Rectal smooth muscle tissue (tissue), 1 donor: ENCODE data around the gene KREMEN1.

Source experiments
- H3K27ac ChIP-seq: one replicate; pipeline ENCODE4 v1.7.0; 2013; ENCODE audit warnings: low read depth, low read length, inconsistent platforms
- H3K27me3 ChIP-seq: one replicate; pipeline ENCODE4 v1.7.0; 2013; ENCODE audit warnings: low read length; ENCODE audit not compliant: control insufficient read depth, insufficient read depth
- H3K36me3 ChIP-seq: one replicate; pipeline ENCODE4 v1.7.0; 2013; ENCODE audit warnings: low read length; ENCODE audit not compliant: control insufficient read depth, insufficient read depth
- H3K4me1 ChIP-seq: one replicate; pipeline ENCODE4 v1.7.0; 2013; ENCODE audit warnings: low read length; ENCODE audit not compliant: control insufficient read depth, insufficient read depth
- H3K4me3 ChIP-seq: one replicate; pipeline ENCODE4 v1.7.0; 2013; ENCODE audit warnings: low read length
- H3K9ac ChIP-seq: one replicate; pipeline ENCODE4 v1.7.0; 2013; ENCODE audit warnings: low read length

KREMEN1 gene

DNA sequence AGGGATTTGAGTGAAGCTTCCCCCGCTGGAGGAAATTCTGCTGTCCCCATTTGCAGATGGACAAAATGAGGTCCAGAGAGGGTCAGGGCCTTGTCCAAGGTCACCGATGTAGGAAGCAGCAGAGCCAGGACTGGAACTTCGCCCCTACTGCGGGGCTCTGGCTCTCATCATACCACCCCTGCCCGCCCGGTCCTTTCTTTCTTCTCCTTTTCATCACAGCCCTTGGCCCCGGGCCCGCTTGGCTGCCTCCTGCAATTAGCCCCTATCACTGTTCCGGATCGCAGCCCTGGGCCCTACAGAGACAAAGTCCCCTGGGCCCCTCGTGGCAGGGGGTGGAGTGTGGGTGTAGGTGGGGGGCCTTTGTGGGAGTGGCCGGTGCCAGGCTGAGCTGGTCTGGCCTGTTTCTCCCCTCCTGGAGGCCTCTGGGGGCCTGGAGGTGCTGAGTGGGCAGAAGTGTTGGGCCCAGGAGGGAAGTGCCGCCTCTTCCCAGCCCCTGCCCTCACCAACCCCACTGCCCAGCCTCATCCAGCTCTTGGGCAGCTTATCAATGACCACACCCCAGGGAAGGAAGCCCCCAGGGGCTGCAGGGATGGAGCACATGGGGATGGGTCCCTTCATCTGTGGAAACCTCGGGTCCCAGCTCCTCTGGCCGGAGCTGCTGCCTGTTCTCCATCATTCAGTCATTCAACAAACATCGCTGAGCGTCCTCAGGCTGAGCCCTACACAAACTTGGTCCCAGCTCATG, 136.2 kb downstream of the KREMEN1 start:
- H3K36me3 ChIP-seq, result no peaks in the 10 kb centered on the region
- no peak overlapping the region for H3K4me3 ChIP-seq
- H3K4me1 ChIP-seq, result no peaks in the 10 kb centered on the region
- H3K9ac ChIP-seq, result no peak overlapping the region
- peaks cover 3% of the 10 kb centered on the region for H3K27me3 ChIP-seq
- no peak overlapping the region for H3K27ac ChIP-seq

GRCh38 chr22:29209624-29209929, 136.7 kb downstream of the KREMEN1 start:
- no peak overlapping the region for H3K4me3 ChIP-seq
- no peaks in the 10 kb centered on the region for H3K4me1 ChIP-seq
- no peak overlapping the region for H3K27ac ChIP-seq
- H3K27me3 ChIP-seq, result peaks cover 3% of the 10 kb centered on the region
- H3K36me3 ChIP-seq, result no peaks in the 10 kb centered on the region
- H3K9ac ChIP-seq, result no peak overlapping the region

GRCh38 chr22:29211066-29211465, 138.2 kb downstream of the KREMEN1 start:
- no peak overlapping the region for H3K4me3 ChIP-seq
- H3K36me3 ChIP-seq, result no peaks in the 10 kb centered on the region
- no peaks in the 10 kb centered on the region for H3K27me3 ChIP-seq
- H3K27ac ChIP-seq, result no peak overlapping the region
- no peaks in the 10 kb centered on the region for H3K4me1 ChIP-seq
- H3K9ac ChIP-seq, result no peak overlapping the region

DNA sequence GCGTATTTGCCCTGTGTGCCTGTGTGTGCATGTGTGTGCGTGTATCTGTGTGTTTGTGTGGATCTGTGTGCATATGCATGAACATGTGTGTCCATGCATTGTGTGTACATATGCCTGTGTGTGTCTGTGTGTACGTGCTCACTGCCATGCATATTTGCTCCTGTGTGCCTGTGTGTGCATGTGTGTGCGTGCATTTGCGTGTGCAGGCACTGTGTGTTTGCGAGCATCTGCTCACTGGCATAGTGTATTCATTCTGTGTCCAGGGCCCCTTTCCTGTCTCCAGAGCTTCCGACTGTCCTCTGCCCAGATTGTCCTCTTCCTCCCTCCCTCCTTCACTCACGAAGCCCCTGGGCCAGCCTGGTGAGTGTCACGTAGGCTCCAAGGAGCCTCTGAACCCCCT, 138.6 kb downstream of the KREMEN1 start:
- Histone ChIP-seq H3K36me3 (no peaks in the 10 kb centered on the region), H3K9ac (no peak overlapping the region), H3K27ac (no peak overlapping the region), H3K4me3 (no peak overlapping the region), H3K4me1 (no peaks in the 10 kb centered on the region), H3K27me3 (no peaks in the 10 kb centered on the region)

- Histone ChIP-seq H3K4me3 (no peak overlapping the region), H3K36me3 (no peaks in the 10 kb centered on the region), H3K4me1 (no peaks in the 10 kb centered on the region), H3K9ac (no peak overlapping the region), H3K27ac (no peak overlapping the region), H3K27me3 (no peaks in the 10 kb centered on the region)
These were observed 139.9 kb downstream of the KREMEN1 start for GRCh38 chr22:29212743-29213142.

GRCh38 chr22:29213493-29213892, 140.7 kb downstream of the KREMEN1 start:
- Histone ChIP-seq H3K4me3 (no peak overlapping the region), H3K27ac (no peak overlapping the region), H3K9ac (no peak overlapping the region), H3K27me3 (no peaks in the 10 kb centered on the region), H3K4me1 (no peaks in the 10 kb centered on the region), H3K36me3 (no peaks in the 10 kb centered on the region)

DNA sequence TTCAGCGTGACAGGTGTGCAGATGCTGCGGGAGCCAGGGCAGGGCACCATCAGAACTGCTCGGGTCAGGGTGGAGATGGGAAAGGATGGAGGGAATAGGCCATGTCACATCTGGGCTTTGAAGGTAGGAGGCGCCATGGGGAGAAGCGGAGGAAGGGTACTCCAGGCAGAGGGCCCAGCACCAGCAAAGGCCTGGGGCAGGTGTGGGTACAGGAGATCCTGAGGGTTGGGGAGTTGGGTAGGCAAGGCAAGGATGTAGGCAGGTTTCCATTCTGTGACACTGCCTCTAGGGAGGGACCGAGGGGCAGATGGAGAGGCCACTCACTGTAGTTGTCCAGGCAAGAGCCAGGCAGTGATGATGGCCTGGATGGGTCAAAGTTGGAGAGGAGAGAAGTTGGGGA, 141.4 kb downstream of the KREMEN1 start:
- H3K27ac ChIP-seq, result no peak overlapping the region
- no peaks in the 10 kb centered on the region for H3K4me1 ChIP-seq
- H3K9ac ChIP-seq, result no peak overlapping the region
- no peak overlapping the region for H3K4me3 ChIP-seq
- H3K36me3 ChIP-seq, result no peaks in the 10 kb centered on the region
- no peaks in the 10 kb centered on the region for H3K27me3 ChIP-seq

- H3K4me3 ChIP-seq, result no peak overlapping the region
- no peaks in the 10 kb centered on the region for H3K4me1 ChIP-seq
- H3K9ac ChIP-seq, result no peak overlapping the region
- H3K27ac ChIP-seq, result no peak overlapping the region
- H3K36me3 ChIP-seq, result no peaks in the 10 kb centered on the region
- H3K27me3 ChIP-seq, result no peaks in the 10 kb centered on the region
These were observed 142.4 kb downstream of the KREMEN1 start for GRCh38 chr22:29215012-29215860.

- H3K27me3 ChIP-seq, result no peaks in the 10 kb centered on the region
- no peaks in the 10 kb centered on the region for H3K36me3 ChIP-seq
- no peak overlapping the region for H3K27ac ChIP-seq
- H3K4me1 ChIP-seq, result no peaks in the 10 kb centered on the region
- no peak overlapping the region for H3K4me3 ChIP-seq
- no peak overlapping the region for H3K9ac ChIP-seq
These were observed 143.4 kb downstream of the KREMEN1 start for GRCh38 chr22:29216011-29216872.

DNA sequence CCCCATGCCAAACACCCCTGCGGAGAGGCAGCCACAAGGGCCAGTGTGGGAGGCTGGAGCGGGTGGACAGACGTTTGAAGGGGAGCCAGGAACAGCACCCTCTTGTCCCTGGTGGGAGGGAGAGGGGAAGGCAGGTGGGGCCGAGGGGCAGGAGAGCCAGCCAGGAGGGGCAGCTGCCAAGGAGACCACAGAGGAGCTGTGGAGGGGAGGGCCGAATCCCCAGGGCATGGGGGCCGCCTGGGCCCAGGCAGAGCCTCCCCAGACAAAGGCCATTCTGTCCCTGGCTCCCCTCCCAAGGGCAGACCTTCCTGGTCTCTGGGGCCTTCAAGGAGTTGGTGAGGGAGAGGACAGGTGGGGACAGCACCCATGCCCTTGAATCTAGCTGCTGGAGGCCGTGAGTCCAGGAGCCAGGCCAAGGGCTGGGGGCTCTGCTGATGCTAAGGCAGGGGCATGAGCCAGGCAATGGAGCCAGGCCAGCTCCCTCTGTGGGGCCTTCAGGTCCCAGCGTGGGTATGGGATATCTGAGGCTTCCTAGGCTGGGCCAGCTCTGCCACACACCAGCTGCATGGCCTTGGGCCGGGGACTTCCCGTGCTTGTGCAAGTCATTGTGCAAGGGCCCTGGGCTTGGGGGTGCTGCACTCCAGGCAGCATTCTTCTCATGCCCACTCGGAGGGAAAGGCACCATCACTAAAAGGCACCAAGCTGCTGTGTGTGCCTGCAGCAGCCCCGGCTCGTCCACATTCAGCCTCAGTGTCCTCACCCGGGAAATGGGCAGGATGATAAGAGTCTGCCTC, 144.2 kb downstream of the KREMEN1 start:
- Histone ChIP-seq H3K4me3 (no peak overlapping the region), H3K27ac (no peak overlapping the region)

More for the DNA sequence above, 144.2 kb downstream of the KREMEN1 start:
- Histone ChIP-seq H3K36me3 (no peaks in the 10 kb centered on the region), H3K9ac (no peak overlapping the region), H3K27me3 (no peaks in the 10 kb centered on the region), H3K4me1 (no peaks in the 10 kb centered on the region)
